Measurements from ENCODE around the gene FAAP20.

The FAAP20 gene

DNA sequence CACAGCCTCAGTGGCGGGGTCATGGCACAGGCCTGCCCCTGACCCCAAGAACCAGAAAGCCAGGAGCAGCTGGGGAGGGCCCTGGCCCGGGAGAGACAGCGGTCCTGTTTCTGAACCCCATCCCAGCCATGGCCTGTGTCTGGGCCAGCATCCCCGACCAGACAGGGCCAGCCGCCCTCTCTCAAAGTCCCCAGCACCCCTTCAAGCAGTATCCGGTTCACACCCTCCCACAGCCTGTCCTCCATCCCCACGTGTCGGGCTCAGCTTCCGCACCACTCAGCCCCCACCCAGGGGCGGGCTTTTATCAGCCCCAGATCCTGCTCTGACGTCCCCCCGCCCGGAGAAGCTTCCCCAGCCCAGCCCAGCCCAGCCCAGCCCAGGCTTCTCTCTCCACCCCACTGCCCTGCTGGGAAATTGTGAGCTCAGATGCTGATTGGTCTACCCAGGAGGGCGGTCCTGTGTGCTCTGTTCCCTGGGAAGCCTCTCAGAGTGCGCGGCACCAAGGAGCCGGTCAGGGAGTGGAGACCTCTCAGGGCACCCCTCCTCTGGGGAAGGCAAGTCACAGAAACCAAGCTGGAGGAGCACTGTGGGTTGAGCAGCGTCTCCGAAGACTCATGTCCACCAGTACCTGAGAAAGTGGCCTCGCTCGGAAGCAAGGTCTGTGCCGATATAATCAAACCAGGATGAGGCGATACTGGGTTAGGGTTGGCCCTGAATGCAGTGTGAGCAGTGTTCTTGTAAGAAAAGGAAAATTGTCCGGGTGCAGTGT is 4.7 kb upstream of the FAAP20 start:
- no peaks in the 10 kb centered on the region for H3K36me3 ChIP-seq (replicated peaks; ENCODE audit: insufficient read depth, low read length)
- H3K9ac ChIP-seq (ENCODE audit: low read length): peak overlapping the region; percentile 2; the same call in 1 of the 2 replicates

DNA sequence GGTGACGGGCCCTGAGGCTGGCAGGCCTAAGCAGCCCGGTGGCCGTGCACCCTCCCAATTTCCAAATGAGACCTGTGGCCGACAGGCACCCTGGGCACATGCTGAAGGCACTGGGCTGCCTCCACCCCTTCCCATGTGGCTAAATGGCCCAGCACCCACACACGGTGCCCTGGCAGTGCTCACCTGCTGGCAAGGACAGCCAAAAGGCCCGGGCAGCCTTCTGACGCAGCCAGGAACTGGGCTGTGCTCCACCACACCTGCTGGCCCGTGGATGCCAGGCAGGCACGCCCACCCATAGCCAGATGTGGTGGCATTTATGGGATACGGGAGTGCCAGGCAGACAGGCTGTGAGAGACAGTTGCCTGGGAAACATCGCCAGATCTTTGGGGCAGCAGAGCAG is 4.0 kb upstream of the FAAP20 start:
- H3F3A ChIP-seq (ENCODE audit: insufficient read depth, low read length): 0 out of 2 replicates have a peak, but pooled peaks cover 3% of the 10 kb centered on the region
- no peaks in the 10 kb centered on the region for H3K36me3 ChIP-seq (replicated peaks; ENCODE audit: insufficient read depth, low read length)
- peak overlapping the region; percentile 69; the same call in 1 of the 2 replicates for H3K4me2 ChIP-seq (ENCODE audit: low read depth, low read length)
- no peaks in the 10 kb centered on the region for H3K9me3 ChIP-seq (replicated peaks; ENCODE audit: insufficient read depth, low read length)
- no peak overlapping the region for H3K27ac ChIP-seq (ENCODE audit: low read length)
- H4K20me1 ChIP-seq (ENCODE audit: insufficient read depth, low read length): no peaks in the 10 kb centered on the region
- no peaks in the 10 kb centered on the region for H3K9me2 ChIP-seq (replicated peaks; ENCODE audit: insufficient read depth, low read length)
- no peaks in the 10 kb centered on the region; the same call in 1 of the 2 replicates for H3K4me1 ChIP-seq (ENCODE audit: low read length)
- H3K27me3 ChIP-seq (replicated peaks; ENCODE audit: insufficient read depth, low read length): peaks cover 36% of the 10 kb centered on the region
- H2AFZ ChIP-seq (ENCODE audit: low read length): peak overlapping the region; percentile 50; the same call in 1 of the 2 replicates
- no peak for DNase-seq
- H3K4me3 ChIP-seq (ENCODE audit: low read length): no peak overlapping the region
- H3K9ac ChIP-seq (ENCODE audit: low read length): no peak overlapping the region
- no peaks in the 10 kb centered on the region for H3K79me2 ChIP-seq (ENCODE audit: low read length)
- TF ChIP-seq, protein P1, sequence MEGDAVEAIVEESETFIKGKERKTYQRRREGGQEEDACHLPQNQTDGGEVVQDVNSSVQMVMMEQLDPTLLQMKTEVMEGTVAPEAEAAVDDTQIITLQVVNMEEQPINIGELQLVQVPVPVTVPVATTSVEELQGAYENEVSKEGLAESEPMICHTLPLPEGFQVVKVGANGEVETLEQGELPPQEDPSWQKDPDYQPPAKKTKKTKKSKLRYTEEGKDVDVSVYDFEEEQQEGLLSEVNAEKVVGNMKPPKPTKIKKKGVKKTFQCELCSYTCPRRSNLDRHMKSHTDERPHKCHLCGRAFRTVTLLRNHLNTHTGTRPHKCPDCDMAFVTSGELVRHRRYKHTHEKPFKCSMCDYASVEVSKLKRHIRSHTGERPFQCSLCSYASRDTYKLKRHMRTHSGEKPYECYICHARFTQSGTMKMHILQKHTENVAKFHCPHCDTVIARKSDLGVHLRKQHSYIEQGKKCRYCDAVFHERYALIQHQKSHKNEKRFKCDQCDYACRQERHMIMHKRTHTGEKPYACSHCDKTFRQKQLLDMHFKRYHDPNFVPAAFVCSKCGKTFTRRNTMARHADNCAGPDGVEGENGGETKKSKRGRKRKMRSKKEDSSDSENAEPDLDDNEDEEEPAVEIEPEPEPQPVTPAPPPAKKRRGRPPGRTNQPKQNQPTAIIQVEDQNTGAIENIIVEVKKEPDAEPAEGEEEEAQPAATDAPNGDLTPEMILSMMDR (IDR thresholded peaks at IDR 0.05; ENCODE audit: low read length): no peak
- no peak for TF ChIP-seq EZH2phosphoT487 (IDR thresholded peaks at IDR 0.05; ENCODE audit: low read length)

More for the DNA sequence above, 4.7 kb upstream of the FAAP20 start:
- Histone ChIP-seq H3K4me1 (ENCODE audit: low read length) (peaks cover under 1% of the 10 kb centered on the region; the same call in 1 of the 2 replicates), H3K4me2 (ENCODE audit: low read depth, low read length) (peak overlapping the region; percentile 69), H2AFZ (ENCODE audit: low read length) (peak overlapping the region; percentile 50), H3K9me3 (replicated peaks; ENCODE audit: insufficient read depth, low read length) (no peaks in the 10 kb centered on the region), H3K9me2 (replicated peaks; ENCODE audit: insufficient read depth, low read length) (no peaks in the 10 kb centered on the region), H3F3A (ENCODE audit: insufficient read depth, low read length) (0 out of 2 replicates have a peak, but pooled peaks cover 3% of the 10 kb centered on the region), H4K20me1 (ENCODE audit: insufficient read depth, low read length) (no peaks in the 10 kb centered on the region), H3K79me2 (ENCODE audit: low read length) (no peaks in the 10 kb centered on the region), H3K27ac (ENCODE audit: low read length) (no peak overlapping the region), H3K4me3 (ENCODE audit: low read length) (peak overlapping the region; percentile 40; the same call in 1 of the 2 replicates), H3K27me3 (replicated peaks; ENCODE audit: insufficient read depth, low read length) (peaks cover 36% of the 10 kb centered on the region)
- peak; percentile 15 for DNase-seq
- no peak for TF ChIP-seq EZH2 (optimal IDR thresholded peaks at IDR 0.05; ENCODE audit: low read depth, low read length)
- no peak for TF ChIP-seq EZH2phosphoT487 (IDR thresholded peaks at IDR 0.05; ENCODE audit: low read length)
- TF ChIP-seq, protein P1 (IDR thresholded peaks at IDR 0.05; ENCODE audit: low read length): no peak

DNA sequence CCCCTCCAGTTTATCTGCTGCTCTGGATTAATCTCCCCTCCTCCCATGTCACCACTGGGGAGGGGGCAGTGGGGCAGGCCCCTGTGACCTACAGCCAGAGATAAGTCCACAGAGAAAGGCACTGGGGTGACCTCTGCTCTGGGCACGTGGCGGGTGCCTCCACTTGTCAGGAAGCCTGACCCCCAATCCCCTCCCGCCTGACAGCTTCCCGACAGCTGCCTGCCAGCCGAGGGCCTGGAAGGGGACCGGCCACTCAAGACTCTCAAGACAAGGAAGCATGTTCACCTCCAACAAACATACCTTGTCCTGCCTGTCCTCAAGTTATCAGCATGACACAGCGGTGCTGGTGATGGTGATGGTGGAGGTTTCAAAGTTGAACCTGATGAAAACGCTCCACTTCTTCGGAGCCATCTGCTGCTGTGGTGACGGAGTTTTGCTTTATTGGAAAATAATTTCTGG is 3.2 kb upstream of the FAAP20 start:
- H4K20me1 ChIP-seq (ENCODE audit: insufficient read depth, low read length): no peaks in the 10 kb centered on the region
- no peak overlapping the region for H3K4me3 ChIP-seq (ENCODE audit: low read length)
- no peaks in the 10 kb centered on the region; the same call in 1 of the 2 replicates for H3K4me1 ChIP-seq (ENCODE audit: low read length)
- H3K27ac ChIP-seq (ENCODE audit: low read length): no peak overlapping the region
- TF ChIP-seq EZH2phosphoT487 (IDR thresholded peaks at IDR 0.05; ENCODE audit: low read length): no peak
- no peak for TF ChIP-seq EZH2 (optimal IDR thresholded peaks at IDR 0.05; ENCODE audit: low read depth, low read length)
- TF ChIP-seq, protein P1 (IDR thresholded peaks at IDR 0.05; ENCODE audit: low read length): no peak
- H3K79me2 ChIP-seq (ENCODE audit: low read length): no peaks in the 10 kb centered on the region
- peaks cover 28% of the 10 kb centered on the region for H3K27me3 ChIP-seq (replicated peaks; ENCODE audit: insufficient read depth, low read length)
- H3K9me2 ChIP-seq (replicated peaks; ENCODE audit: insufficient read depth, low read length): no peaks in the 10 kb centered on the region
- H3K9me3 ChIP-seq (replicated peaks; ENCODE audit: insufficient read depth, low read length): no peaks in the 10 kb centered on the region
- DNase-seq: no peak
- no peak overlapping the region for H3K9ac ChIP-seq (ENCODE audit: low read length)
- no peaks in the 10 kb centered on the region for H3K36me3 ChIP-seq (replicated peaks; ENCODE audit: insufficient read depth, low read length)
- H2AFZ ChIP-seq (ENCODE audit: low read length): no peak overlapping the region
- no peak overlapping the region for H3K4me2 ChIP-seq (ENCODE audit: low read depth, low read length)
- 0 out of 2 replicates have a peak, but pooled peaks cover 3% of the 10 kb centered on the region for H3F3A ChIP-seq (ENCODE audit: insufficient read depth, low read length)
